ENCODE measurements around the gene PKNOX2.

Gene PKNOX2

DNA sequence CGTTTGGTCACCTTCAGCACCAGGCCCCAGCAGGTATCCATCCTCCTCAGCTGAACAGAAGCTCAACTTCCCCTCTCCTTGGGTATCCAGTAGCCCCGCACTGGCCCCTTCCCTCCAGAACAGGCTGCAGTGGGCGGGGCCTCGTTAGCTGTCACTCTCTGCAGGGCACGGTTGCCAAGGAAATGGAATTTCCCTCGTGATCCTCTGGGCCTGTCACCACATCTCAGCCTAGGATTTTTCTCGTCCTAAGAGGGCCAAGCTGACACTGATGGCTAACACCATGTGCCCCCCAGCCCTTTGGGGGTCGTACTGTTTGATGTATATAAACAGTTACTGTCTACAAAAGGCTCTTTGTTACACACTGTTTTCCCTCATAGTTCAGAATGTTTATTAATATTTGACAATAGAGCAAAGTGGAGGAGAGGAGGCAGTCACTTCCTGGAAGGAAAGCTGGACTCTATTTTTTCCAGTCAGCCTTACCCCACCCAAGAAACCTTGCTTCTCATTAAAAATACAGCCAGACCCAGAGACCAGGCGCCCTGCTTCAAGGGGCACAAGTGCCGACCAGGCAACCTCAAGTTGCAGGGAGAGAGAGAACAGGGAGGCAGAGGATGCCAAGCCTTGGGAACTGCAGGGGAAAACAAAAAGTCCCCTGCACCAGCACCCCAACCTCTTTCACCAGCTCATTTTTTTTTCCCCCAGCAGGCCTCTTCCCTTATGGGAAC is 287.0 kb downstream of the PKNOX2 start:
- no peak for DNase-seq

DNA sequence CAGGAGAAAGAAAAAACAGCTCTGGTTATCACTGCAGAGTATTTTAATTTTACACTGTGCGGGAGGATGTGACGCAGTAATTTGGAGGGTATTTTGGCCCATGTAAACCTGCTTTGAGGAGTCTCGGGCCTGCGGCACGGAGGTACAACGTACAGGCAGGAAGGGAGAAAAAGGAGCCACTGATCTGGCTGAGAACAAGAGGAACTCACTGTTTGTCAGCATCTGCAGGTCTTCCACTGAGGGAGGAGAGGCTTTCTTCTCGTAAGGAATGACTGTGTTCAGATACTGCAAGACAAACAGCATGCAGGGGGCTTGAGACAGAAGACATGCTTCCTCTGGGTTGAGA is 287.5 kb downstream of the PKNOX2 start:
- DNase-seq = no peak

DNA sequence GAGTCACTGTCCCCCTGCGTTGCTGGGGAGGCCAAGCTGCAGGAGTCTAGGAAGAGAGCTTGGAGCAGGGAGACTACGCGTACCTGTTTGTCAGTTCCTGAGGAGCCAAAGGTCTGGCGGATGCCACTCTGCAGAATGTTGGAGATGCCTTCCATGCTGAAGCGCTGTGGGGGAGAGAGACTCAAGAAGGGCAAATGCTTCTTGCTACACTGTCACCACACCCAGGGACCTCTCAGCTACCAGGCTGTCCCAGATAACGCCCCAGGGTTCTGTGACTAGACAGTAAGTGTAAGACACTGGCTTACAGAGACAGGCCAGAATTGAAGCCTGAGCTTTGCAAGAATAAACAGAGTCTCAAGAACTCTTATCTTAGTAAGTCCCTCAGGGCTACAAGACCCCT is 289.5 kb downstream of the PKNOX2 start:
- DNase-seq = no peak

DNA sequence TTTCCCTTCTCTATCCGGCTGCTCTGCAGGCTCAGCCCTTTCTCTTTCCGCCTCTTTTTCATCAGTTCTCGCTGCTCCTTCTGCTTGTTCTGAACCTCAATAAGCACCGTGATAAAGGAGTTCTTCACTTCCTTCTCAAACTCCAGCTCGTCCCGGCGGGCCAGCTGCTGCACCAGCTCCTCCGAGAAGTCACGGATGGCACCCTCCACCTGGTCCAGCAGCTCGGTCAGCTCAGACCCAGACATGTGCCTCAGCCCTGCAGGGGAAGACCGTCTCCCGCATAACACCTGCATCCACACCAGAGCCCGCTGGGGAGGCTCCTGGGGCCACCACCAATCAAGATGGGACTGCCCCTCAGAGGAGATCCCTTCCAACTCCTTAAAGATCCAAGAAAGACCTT is 291.3 kb downstream of the PKNOX2 start:
- DNase-seq = no peak

DNA sequence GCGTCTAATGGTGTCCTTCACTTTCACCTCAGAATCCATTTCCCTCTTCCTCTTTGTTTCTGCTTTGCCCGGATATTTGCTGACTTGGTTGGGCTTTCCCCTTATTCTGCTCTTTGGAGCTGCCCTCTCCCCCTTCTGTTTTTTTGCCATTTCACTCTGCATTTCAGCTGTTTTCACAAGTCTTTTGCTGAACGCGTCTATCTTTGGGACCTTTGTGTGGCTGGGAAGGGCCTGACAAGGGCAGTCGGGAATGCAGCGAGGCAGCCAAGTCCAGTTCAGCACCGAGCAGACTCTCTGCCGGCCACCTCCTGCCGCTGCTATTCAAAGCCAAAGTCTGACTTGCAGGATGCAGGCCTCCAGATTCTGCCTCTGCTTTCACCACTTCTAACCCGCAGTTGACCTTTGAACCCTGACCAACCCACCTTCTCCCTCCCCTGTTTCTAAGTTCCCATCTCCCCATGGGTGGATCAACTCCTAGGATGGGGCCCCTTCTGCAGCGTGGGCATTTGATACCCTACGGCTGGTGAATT is 293.3 kb downstream of the PKNOX2 start:
- no peak for DNase-seq

DNA sequence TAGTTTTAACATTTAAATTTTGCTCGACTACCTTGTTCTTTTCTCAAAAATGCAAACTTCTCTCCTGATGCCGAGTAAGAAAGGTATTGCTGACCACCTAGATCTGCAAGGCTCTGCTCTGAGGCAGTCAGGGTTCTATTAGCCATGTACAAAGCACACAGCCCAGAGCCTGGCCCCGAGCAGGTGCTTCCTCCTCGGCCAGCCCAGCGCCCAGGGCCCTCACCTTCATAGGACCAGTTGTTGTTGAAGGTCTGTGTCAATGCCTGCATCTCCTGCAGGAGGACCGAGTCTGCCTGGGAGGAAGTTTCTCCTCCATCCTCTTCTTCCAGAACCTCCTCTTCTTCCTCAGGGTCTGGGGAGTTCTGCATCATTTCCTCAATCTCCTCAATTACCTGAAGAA is 295.7 kb downstream of the PKNOX2 start:
- DNase-seq = no peak

DNA sequence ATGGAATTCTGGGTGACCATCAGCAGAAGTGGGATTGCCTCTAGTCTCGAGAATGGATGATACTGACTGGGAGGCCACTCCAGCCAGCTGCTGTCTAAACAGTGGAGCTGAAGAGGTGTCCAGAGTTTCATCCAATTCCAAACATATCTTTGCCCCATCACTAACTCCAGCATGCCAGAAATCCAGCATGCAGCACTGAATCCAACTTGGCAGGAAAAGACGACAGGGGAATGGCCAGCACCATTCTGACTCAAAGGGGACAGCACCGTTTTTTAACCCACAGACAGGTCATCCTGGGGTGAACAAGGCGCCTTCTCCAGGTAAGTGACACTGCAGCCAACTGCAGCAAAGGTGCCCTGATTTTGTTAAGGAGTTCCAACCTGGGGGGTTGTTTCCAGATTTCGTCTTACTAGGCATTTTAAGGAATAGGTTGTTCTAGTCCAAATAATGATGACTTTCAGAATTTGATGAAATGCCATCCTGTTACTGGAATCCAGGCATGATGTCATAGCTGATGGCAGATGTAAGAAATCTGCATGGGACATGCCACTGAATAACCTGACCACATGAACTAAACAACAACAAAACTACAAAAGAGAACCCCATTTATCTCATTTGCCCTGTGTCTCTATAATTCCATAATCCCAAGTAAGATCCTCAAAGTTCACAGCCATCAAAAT is 299.2 kb downstream of the PKNOX2 start:
- no peak for DNase-seq

DNA sequence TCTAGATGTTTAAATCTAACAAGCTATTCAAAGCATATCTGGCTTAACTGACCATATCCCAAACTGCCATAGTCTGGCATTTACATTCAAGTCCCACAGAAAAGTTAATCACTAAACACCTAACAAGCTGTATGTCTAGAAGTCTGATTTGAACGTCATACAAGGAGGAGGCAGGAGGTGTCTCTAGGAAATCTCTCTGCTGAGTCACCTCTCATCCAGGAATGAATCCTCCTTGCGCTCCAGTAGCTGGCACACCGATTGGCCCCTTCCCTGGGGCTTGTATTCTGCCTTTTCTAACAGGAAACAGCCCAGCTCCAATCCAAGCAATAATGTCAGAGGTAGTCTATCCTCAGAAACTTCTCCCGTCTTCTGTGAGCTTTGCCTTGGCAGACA is 299.7 kb downstream of the PKNOX2 start:
- DNase-seq = no peak

DNA sequence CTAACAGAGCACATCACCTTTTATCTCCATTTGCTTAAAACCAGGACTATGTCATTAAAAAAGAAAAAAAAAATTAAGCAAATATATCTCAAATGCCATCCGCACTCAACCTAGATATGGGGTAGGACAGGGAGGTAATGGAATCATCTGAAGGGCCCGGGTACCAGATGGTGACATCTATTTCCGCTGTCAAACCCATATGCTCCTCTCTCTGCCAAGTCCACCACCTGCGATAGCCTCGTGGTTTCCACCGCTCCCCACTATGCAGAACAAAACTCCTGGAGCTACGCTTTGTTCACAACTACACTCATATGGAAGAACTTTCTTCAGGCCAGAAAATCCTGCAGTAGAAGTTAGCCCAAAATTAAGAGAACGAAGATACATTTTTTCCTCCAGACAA is 300.1 kb downstream of the PKNOX2 start:
- DNase-seq = no peak

DNA sequence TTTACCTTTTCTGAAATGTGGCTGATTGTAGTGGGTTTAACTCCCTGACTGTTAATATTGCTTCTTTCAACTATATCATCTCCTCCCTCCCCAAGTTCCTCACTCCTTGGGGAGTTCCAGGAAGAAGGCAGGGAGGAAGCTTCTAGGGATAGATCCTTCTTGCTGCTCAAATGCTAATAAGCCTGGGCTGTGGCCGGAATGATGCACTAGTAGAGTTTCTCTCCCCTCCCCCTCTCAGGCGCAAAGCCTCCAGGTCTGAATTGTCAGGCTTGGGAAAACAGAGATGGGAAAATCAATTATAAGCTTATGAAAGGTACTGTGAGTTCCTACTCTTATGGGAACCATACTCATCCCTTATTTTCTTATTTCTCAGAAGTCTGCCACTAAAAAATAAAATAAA is 300.7 kb downstream of the PKNOX2 start:
- no peak for DNase-seq

DNA sequence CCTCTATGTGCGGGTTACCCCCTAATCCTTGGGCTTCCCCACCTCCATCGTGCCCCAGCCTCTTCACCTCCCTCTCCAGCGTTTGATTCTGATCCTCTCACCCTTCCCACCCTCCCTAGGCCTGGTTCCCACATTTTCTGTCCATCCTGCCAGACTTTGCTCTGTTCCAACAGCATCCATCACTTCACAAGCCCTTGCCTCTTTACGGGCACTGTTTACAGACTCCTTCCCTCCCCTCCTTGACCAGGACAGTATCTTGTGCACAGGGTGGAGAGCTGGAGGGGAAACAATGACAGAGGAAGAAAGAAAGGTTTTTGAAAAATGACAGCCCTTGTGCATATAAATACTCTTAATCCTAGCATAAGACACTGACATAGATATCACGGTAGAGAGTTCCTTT is 301.1 kb downstream of the PKNOX2 start:
- DNase-seq = no peak

DNA sequence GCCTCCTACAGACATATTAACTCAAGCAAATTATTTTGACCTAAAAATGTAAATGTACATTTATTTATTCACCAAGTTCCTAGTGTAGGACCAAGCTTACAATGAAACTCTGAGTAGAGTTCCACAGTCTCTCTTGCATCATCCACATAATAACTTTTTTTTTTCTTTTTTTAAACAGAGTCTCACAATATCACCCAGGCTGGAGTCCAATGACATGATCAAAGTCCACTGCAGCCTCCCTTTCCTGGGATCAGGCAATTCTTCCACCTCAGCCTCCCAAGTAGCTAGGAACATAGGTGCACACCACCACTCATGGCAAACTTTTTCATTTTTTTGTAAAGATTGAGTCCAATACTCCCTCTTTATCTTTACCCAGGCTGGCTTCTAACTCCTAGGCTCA is 303.5 kb downstream of the PKNOX2 start:
- no peak for DNase-seq

DNA sequence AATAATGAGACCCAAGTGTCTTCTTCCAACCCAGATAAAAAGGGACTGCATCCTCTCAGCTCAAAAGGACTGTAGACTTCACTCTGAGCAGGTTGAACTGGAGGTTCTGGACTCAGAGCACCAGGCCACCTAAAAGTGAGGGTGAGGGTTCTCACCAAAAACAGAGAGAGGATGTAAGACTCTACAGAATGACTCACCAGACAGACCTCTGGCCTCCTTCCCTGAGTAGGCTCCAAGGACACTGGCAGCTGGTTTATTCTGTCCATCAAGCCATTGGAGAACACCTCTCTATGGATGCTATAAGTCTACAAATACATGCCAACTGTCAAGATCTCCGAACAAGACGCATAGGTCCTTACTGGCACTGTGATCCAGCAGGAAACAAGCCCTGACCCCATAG is 304.3 kb downstream of the PKNOX2 start:
- no peak for DNase-seq

DNA sequence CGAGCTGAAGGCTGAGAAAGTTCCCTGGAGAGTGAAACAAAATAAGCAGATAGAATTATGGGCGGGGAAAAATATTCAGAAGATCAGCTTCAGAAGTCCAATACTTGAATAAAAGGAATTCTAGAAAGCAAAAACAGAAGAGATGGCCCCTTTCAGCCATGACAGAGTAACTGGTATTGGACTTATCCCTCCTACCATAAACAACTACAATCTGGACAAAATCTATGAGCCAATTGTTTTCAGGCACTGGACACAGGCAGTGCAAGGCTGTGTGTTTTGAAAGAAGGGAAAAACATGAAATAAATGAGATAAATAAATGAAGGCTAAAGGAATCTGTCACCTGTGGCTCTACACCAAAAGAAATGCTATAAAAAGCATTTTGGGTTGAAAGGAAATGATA is 305.8 kb downstream of the PKNOX2 start:
- DNase-seq = no peak

DNA sequence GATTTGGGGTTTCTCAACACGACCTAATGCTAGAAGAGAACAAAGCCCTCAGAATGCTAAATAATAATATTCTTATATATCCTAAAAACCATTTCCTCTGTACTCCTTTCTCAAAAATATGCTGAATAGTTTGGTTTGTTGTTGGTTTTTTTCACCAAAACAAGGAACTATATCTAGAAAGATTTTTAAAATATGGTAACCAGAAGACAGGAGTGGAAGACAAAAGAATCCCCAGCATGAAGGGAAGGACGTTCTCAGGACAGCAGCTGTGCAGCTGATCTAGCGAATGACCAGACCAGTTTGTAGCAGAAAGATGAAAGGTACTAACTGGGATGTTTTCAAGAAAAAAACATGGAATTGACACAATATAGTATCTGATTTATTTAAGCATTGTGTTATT is 312.2 kb downstream of the PKNOX2 start:
- no peak for DNase-seq

DNA sequence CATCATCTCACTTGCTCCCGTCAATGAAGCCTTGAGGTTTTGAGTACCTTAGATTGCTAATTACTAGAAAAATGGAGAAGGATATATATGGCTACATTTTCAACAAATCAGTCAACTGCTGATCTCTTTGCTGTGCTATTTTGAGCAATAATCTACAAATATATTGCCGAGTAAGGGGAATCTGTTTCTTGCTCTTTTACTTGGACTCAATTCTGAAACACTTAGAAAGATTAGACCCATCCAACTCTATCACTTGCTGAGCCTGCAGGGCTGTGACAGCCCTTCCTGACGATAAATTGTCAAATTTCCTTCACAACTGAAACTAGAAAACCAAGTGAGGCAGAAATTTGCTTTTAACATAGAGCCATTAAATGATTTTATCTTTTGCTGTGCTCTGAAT is 314.6 kb downstream of the PKNOX2 start:
- DNase-seq = no peak

DNA sequence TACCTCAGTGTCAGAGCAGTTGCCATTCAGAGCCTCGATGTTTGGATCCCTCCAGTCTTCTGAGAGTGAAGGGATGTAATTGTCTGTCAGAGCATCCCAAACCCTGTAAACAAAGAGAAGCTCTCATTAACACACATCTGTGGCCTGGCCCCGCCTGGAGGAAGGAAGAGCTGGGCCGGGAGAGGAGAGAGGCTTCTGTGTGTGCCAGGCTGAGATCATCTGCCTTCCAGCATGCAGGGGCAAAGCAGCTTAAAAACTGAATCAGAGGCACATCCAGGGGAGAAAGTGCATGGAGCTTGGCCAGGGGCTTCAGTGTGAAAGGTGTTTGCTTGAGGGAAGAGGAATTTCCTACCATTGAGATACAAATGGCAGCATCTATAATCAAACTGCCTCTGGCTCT is 317.0 kb downstream of the PKNOX2 start:
- DNase-seq = no peak

All from central memory CD4-positive, alpha-beta T cell (primary cell).